GM18502 (cell line): ENCODE results near the gene PUS10.
"Not testable (repeated sequence)": the region's sequence is repeated elsewhere in the genome, so short reads cannot be mapped to it uniquely, and the experiment has no call there.

Source experiments
- ATAC-seq: cut with Tn5 transposase; IDR thresholded peaks from one replicate; pipeline ENCODE4 v1.9.1; 2021; ENCODE audit warnings: mild to moderate bottlenecking; ENCODE audit not compliant: unreplicated experiment, poor library complexity

The PUS10 gene, protein sequence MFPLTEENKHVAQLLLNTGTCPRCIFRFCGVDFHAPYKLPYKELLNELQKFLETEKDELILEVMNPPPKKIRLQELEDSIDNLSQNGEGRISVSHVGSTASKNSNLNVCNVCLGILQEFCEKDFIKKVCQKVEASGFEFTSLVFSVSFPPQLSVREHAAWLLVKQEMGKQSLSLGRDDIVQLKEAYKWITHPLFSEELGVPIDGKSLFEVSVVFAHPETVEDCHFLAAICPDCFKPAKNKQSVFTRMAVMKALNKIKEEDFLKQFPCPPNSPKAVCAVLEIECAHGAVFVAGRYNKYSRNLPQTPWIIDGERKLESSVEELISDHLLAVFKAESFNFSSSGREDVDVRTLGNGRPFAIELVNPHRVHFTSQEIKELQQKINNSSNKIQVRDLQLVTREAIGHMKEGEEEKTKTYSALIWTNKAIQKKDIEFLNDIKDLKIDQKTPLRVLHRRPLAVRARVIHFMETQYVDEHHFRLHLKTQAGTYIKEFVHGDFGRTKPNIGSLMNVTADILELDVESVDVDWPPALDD

DNA sequence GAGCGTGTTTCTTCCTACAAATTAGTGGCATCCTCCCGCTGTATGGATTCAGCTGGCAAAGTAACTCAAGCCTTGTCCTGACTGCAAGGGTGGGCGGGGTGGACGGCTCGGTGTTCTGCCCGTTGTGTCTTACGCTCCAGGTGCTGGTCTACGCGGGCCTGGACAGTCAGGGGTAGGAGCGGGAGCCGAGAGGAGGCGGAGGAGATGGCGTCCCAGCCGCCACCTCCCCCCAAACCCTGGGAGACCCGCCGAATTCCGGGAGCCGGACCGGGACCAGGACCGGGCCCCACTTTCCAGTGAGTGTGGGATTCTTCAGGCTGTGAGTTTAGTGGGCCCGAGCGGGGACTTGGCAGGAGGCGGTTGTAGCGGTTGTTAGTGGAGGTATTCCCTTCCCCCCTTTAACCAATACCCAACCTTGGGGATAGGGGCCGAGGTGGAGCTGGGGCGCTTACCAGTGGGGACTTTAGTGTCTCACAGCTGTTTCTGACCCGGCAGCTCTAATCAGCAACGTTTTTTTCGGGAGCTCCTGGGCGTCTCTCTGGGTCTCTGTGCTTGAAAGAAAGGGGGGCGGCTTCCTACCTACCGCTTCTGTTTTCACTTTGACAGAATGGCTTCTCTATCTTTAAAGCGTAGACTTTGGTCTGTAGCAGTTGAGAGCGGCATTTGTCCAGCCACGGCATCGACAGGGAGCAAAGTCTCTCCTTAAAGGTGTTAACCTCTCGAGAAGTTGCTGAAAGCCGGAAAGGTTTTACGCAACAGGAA is at the start of gene PUS10, which contains the start of gene PEX13:
Gene PUS10, minus strand, starts transcription at position 700 of the 762 bp plus-strand sequence. CDS start 6,365 bp downstream, outside the sequence.
Gene PEX13, plus strand, starts transcription at position 165 of the 762 bp plus-strand sequence. Its CDS starts 40 bp downstream, at position 205.
- ATAC-seq: peak; percentile 74

DNA sequence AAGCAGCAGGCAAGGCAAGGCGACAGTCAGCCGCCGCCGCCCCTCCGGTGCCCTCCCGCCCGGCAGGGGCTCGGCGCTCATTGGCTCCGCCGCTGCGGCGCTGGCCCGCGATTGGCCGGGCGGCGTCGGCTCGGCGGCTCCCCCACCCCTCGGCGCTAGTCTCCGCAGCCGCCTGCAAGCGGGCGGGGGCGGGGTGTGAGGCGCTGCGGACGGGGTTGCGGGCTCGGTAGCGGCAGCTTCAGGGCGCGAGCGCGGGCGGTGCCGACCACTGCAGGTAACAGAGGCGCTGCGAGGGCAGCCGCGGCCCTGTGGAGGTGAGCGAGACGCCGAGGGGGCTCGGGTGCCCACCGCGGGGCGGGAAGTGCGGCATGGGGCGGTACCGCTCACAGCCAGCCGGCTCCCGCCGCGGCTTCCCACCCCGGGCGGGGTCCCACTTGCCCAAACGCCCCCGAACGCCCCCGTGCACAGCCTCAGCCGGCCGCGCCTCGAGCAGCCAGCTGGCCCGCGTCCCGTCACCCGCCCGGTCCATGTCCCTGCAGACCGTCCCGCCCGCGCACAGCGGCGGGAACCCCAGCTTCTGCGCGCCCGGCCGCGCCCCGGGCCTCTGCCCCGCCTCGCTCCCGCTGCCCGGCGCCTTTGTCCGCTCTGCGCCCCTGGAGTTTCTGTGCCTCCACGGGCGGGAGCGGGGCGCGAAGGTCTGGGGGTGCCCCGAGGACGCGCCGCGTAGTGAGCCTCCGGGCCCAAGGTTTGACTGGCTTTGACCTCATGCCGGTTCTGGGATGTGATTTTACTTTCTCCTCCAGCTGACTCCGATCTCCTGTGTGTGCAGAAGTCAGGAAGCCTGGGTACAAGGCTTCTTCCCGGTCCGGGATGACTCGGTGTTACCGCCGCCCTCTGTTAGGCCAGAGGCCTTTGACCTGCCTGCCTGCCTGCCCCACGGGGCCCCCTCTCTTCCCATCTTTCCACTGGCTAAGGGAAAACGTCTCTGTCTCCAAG is 48.0 kb upstream of the PUS10 start, which contains the start of gene SANBR:
Gene SANBR, plus strand, starts transcription at position 158 of the 996 bp plus-strand sequence. CDS start 4,480 bp downstream, outside the sequence.
- peak; percentile 97 for ATAC-seq

DNA sequence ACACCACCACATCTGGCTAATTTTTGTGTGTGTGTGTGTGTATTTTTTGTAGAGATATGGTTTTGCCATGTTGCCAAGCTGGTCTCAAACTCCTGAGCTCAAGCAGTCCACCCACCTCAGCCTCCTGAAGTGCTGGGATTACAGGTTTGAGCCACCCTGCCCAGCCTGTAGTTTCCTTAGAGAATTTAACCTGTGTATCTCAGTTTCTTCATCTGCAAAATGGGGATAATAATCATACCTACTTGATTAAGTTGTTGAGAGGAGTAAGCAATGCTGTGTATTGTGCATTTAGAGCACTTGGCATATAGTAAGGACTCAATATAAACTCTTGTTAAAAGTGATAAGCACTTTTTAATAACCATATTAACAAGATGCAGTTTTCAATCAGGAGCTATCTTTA is 41.3 kb upstream of the PUS10 start:
- ATAC-seq: no peak

DNA sequence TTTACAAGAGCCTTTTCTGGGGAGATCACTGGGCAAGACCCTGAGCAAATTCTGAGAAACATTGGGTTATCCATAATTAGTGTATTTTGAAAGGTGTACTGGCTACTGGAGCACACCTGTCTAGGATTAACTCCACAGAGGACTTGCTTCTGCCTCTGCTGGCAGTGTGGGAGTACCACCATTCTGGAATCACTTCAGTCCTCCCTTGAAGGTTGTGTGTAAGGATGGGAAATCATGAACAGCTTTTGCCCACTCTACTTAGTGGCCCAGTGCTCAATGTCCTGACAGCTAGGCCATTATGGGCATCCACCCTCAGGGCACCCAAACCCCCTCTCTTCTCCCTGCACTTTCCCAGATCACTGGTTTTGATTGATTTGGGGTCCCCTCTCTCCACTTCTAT is 39.5 kb upstream of the PUS10 start:
- no peak for ATAC-seq

DNA sequence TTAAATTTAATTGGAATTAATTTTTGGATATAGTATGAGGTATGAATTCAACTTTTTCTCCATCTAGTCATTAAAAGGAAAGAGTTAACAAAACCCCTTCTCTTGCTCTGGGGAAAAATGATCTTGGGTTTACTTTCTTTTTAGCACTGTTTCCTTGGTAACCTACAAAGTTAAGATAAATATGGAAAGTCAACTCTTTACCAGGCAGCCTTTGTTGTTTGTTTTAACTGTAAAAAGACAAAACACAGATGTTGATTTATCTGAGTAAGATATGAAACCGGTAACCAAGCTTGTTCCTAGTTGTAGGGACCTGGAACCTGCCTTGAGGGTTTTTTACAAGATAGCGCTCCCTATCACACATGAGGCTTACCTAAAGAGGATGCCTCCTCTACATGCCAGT is 37.5 kb upstream of the PUS10 start:
- ATAC-seq: no peak

DNA sequence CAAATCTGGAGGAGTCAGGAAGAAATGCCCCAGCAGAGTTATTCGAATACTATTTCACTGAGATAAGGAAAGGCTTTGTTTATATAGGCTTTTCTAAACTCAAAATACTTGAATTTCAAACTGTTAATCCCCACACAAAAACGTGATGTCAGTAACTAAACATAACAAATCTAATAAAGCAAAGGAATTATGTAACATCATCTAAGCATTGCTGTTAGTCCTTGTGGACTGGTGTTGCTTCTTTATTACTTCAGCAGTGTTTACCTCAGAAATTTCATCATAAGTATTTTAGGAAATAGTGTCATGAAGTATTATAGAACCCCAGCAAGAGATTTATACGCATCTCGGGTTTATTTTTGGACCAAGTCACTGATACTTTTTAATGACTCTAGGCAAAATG is 27.9 kb upstream of the PUS10 start:
- ATAC-seq: no peak

DNA sequence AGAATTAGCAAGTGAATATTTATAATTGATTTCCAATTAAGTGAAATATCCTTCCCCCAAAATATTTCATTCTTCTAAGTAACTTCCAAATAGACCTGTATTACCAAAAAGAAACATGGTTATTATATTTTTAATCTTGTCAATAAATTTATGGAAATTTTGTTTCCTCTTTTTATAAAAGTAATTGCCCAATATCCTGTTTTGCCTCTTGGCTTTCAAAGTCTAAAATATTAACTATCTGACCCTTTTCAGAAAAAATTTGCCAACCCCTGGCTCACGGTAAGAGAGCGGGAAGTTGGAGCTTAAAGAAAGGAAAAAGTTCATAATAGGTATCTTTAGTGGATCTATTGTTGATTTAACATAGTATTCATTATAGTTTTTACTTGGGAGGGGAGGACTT is 27.2 kb upstream of the PUS10 start:
- ATAC-seq: no peak

DNA sequence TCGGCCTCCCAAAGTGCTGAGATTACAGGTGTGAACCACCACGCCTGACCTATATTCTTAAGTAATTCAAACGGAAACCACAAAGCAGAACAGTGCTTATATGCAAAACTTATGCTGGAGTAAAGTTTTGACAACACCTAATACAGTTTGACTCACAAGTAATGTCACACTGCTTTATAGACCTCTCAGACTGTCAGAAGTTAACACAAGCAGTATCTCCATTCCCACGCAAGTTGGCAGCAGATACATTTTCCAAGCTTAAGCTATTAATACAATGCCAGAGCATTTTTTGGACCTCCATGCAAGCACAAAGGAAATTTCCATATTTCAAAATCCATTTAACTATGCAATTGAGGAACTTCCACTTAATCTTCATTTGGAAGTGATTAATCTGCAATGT is 26.6 kb upstream of the PUS10 start:
- ATAC-seq: no peak

DNA sequence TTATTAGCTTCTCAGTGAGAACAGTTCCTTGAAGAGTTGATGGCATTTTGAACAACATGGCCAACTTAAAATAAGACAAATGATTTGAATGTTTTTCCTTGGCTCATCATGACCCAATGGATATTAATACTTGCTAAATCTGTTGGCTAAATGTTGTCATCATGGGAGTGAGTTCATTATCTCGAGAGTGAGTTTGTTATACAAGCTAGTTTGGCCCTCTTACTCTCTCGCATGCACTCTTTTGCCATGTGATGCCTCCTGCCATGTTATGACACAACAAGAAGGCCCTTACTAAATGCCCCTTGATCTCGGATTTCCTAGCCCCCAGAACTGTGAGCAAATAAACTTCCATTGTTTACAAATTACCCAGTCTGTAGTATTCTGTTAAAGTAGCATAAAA is 24.8 kb upstream of the PUS10 start:
- ATAC-seq: no peak

DNA sequence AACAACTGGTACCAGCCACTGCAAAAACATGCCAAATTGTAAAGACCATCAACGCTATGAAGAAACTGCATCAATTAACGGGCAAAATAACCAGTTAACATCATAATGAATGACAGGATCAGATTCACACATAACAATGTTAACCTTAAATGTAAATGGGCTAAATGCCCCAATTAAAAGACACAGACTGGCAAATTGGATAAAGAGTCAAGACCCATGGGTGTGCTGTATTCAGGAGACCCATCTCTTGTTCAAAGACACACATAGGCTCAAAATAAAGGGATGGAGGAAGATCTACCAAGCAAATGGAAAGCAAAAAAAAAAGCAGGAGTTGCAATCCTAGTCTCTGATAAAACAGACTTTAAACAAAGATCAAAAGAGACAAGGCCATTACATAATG is 18.6 kb upstream of the PUS10 start:
- not testable (repeated sequence) for ATAC-seq

DNA sequence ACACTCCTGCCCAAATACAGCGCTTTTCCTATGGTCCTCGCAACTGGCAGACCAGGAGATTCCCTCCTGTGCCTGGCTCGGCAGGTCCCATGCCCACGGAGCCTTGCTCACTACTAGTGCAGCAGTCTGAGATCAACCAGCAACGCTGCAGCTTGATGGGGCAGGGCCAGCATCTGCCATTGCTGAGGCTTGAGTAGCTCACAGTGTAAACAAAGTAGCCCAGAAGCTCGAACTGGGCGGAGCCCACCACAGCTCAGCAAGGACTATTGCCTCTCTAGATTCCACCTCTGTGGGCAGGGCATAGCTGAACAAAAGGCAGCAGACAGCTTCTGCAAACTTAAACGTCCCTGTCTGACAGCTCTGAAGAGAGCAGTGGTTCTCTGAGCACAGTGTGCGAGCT is 16.5 kb upstream of the PUS10 start:
- ATAC-seq: not testable (repeated sequence)

DNA sequence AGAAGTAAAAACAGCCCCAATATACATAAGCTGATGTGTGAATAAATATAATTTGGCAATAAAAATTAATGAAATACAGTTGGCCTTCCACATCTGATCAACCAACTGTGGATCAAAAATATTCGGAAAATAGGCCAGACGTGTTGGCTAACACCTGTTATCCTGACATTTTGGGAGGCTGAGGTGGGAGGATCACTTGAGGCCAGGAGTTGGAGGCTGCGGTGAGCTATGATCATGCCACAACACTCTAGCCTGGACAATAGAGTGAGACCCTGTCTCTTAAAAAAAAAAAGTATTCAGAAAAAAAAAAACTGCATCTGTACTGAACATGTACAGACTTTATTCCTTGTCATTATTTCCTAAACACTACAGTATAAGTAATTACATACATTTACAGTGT is 11.5 kb upstream of the PUS10 start:
- no peak for ATAC-seq

DNA sequence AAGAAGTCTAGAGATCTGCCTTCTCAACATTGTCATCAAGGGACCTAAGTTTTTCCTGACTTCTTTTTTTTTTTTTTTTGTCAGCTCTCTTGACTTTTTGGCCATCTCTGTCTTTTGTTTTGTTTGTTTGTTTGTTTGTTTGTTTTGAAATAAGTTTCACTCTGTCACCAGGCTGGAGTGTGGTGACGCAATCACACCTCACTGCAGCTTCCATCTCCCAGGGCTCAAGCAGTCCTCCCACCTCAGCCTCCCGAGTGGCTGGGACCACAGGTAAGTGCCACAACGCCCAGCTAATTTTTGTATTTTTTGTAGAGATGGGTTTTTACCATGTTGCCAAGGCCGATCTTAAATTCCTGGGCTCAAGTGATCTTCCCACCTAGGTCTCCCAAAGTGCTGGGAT is 5.6 kb upstream of the PUS10 start:
- no peak for ATAC-seq

DNA sequence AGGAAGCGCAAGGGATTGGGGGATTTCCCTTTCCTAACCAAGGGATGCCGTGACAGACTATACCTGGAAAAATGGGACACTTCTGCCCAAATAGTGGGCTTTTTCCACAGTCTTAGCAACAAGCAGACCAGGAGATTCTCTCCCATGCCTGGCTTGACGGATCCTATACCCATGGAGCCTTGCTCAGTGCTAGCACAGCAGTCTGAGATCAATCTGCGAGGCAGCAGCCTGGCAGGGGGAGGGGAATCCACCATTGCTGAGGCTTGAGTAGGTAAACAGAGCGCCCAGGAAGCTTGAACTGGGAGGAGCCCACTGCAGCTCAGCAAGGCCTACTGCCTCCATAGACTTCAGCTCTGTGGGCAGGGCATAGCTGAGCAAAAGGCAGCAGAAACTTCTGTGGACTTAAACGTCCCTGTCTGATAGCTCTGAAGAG is 3.2 kb upstream of the PUS10 start:
- no peak for ATAC-seq

DNA sequence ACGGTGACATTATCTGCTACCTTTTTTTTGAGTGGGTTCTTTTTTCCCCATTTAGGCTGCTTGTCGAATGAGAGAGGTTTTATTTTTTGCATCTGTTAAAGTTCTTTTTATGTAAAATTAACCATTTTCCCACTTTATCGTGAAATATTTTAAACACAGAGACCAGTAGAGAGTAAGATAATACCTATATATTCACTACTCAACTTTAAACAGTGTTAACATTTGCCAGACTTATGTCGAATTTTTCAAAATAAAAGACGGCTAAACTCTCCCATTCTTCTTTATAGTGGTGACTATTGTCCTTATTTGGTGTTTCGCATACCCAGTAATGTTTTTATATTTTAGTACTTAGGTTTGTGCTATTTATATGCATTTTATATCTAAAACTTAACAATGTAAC is 743 bp upstream of the PUS10 start:
- no peak for ATAC-seq

DNA sequence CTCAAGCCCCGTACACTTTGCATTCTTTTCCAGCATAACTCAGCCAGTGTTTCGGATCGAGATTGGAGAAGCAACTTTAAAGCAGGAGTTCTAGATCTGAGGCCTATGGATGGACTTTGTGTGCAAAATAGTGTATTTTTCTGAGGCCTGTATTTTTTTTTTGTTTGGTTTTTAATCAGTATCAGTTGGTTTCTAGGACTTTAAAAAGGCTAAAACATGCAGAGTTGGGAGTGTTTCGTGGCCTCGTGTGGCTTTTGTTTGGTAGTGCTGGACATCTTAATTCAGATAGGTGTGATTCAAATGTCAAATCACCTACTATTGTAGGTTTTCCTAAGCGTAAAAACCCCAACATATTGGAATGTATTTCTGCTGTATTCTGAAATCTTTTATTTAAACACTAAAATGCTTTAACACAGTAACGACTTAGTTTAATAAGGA is 282 bp upstream of the PUS10 start:
- ATAC-seq: no peak

DNA sequence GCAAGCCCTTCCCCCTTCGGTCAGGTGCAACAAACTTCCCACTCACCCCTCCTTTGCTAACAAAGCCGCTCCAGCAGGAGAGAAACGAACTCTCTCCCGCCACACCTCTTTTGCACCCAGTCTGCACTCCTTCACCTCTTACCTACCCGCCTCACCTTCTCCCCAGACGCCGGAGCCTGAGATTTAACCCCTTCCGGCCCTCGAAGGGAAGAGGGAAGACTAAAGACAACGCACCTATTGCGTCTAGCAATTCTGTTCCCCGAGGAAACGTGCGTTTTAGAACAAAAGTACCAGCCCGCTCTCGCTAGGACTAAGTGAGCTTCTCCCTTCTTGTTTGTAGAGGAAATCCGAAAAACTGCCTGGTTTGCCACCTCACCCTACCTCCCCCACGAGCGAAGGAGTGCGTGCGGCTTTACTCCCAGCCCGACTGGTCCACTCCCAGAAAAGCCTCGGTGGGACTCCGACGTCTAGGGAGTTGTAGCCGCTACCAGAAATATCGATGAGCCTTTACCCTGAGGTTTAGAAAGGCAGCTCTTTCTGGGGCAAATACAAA is 976 bp downstream of the PUS10 start:
- peak; percentile 67 for ATAC-seq

DNA sequence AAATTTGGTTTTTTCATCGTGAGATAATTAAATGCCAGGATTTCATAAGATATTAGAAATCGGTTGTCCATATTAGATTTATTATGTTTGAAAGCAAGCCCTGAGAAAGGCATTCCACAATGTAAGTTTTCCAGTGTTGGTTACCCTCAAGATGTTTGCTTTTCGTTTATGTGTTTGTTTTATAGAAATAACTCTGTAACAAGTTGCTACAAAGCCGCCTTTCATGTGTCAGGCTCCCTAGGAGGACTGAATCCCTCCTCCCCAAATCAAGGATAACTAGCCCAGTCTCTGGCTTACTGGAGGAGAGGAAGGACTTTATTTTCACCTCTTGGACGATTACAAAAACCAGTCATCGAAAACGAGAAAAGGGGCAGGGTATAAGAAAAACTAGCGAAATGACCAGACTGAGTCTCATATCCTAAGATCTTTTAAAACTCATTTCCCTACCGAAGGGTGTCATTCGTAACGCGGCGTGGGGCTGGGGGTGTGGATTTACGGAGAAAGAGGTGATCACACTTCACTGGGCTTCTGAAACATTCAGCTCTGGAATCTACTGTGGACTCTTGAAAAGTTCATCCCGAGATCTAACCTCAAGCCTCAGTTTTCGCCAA is 1.6 kb downstream of the PUS10 start:
- peak; percentile 21 for ATAC-seq

DNA sequence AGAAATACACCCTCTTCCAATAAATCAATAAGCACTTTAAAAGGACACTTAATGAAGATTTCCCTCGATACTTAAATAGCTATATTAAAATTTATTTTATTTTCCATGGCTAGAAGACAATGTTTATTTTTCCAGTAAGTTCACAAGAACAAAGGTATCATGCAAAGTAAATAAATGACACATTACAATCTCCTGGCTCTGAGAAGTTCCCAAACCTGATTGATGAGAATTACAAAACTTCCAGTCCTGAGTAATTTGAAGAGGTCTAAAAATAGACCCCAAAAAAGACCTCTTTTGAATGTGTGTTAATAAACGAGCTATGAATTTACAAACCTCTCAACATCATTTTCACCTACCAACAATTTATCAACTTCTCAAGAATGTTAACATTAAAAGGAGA is 2.1 kb downstream of the PUS10 start:
- no peak for ATAC-seq
